HCT116 (cell line): Measurements from ENCODE around the gene ZPBP. TPM values are rescaled to one million over a fixed set of nuclear protein-coding genes. Genes with fewer than 3 reads are reported as not detected.
"Not testable (repeated sequence)": the region's sequence is repeated elsewhere in the genome, so short reads cannot be mapped to it uniquely, and the experiment has no call there.

Source experiments
- ATAC-seq: fragments of 200-7000 bp; cut with Tn5 transposase; 2 replicates; pipeline ENCODE4 v1.9.1; 2020; ENCODE audit warnings: mild to moderate bottlenecking, moderate library complexity
- BruUV-seq: library from RNA; stranded (reverse); fragments of 400-500 nt; replicated peaks from 2 replicates; lab custom pipeline; 2021; lab: Mats Ljungman, UMichigan
- CTCF ChIA-PET: fragments of 300-600 bp; sonication (Branson Sonifier 250); formaldehyde crosslinking; loops from one replicate; lab custom pipeline; 2021; ENCODE audit warnings: antibody characterized with exemption; lab: Charles Lee
- POLR2A ChIA-PET: fragments of 300-600, 350-600 bp; sonication (Branson Sonifier 250); formaldehyde crosslinking; loops from one replicate; lab custom pipeline; 2021; ENCODE audit warnings: antibody characterized with exemption; lab: Charles Lee
- RAD21 ChIA-PET, 2 experiments: fragments of 300-600 bp; sonication (Branson Sonifier 250); formaldehyde crosslinking; loops; one replicate each; lab custom pipeline; 2023; ENCODE audit warnings: low total read pairs in 2 of 2; ENCODE audit not compliant: uncharacterized antibody in 2 of 2, unreplicated experiment in 2 of 2, low non-redundant PET in 1 of 2; lab: Charles Lee
- DNase-seq: peaks from one replicate; pipeline ENCODE4 v3.0.0-alpha.2; 2010; ENCODE audit warnings: low read depth, low spot score
- H2AFZ ChIP-seq: fragments of 200-600 bp; shearing (Covaris generic), sonication (generic); 2 replicates; pipeline ENCODE4 v1.6.1; 2017; ENCODE audit warnings: low read depth, mixed run types, mixed read lengths, antibody characterized with exemption, low read length; ENCODE audit not compliant: poor library complexity, severe bottlenecking
- H3K27ac ChIP-seq: 2 replicates; pipeline ENCODE4 v1.5.1; 2012; ENCODE audit warnings: low read depth, low read length
- H3K27me3 ChIP-seq: fragments of 200-600 bp; sonication (generic); 2 replicates; pipeline ENCODE4 v1.6.1; 2016; ENCODE audit warnings: mixed run types, low read length, mixed read lengths; ENCODE audit not compliant: insufficient read depth
- H3K36me3 ChIP-seq, 2 experiments: fragments of 200-500 bp in 1 of 2; fragments of 200-600 bp in 1 of 2; sonication (Bioruptor generic) in 1 of 2; sonication (generic) in 1 of 2; 2 replicates each; pipeline versions ENCODE4 v1.5.1 to v1.6.1; 2014 to 2016; ENCODE audit warnings: low read length in 2 of 2, inconsistent platforms in 1 of 2, mixed read lengths in 1 of 2, mixed run types in 1 of 2; ENCODE audit not compliant: insufficient read depth in 2 of 2, control insufficient read depth in 1 of 2
- H3K4me1 ChIP-seq, 2 experiments: fragments of 200-600 bp in 1 of 2; sonication (generic) in 1 of 2; 2 replicates each; pipeline versions ENCODE4 v1.5.1 to v1.6.1; 2012 to 2017; ENCODE audit warnings: low read length in 2 of 2, inconsistent platforms in 1 of 2, mild to moderate bottlenecking in 1 of 2, mixed read lengths in 1 of 2, mixed run types in 1 of 2, moderate library complexity in 1 of 2; ENCODE audit not compliant: insufficient read depth in 2 of 2, control insufficient read depth in 1 of 2
- H3K4me2 ChIP-seq: fragments of 200-600 bp; sonication (generic); 2 replicates; pipeline ENCODE4 v1.6.1; 2017; ENCODE audit warnings: mixed run types, low read length, mixed read lengths
- H3K4me3 ChIP-seq, 2 experiments: fragments of 200-600 bp in 1 of 2; sonication (generic) in 1 of 2; replicated peaks in 1 of 2; 2 replicates each; pipeline ENCODE4 v1.5.1; 2011 to 2016; ENCODE audit warnings: low read length in 2 of 2, control low read depth in 1 of 2, low read depth in 1 of 2, mild to moderate bottlenecking in 1 of 2, mixed read lengths in 1 of 2, mixed run types in 1 of 2
- H3K79me2 ChIP-seq: fragments of 200-600 bp; sonication (generic); 2 replicates; pipeline ENCODE4 v1.6.1; 2017; ENCODE audit warnings: mild to moderate bottlenecking, mixed run types, low read length, moderate library complexity, mixed read lengths; ENCODE audit not compliant: insufficient read depth
- H3K9ac ChIP-seq: fragments of 200-600 bp; sonication (generic); 2 replicates; pipeline ENCODE4 v1.6.1; 2016; ENCODE audit warnings: low read length, mixed read lengths
- H3K9me2 ChIP-seq: fragments of 200-600 bp; sonication (generic), shearing (Covaris generic); 2 replicates; pipeline ENCODE4 v1.6.1; 2017; ENCODE audit warnings: mixed run types, mild to moderate bottlenecking, moderate library complexity; ENCODE audit not compliant: insufficient read depth
- H3K9me3 ChIP-seq, 2 experiments: fragments of 200-500 bp in 1 of 2; fragments of 200-600 bp in 1 of 2; sonication (Bioruptor generic) in 1 of 2; sonication (generic) in 1 of 2; 2 replicates each; pipeline ENCODE4 v1.6.1; 2014 to 2017; ENCODE audit warnings: low read length in 2 of 2, mixed read lengths in 2 of 2, inconsistent platforms in 1 of 2, low read depth in 1 of 2, mild to moderate bottlenecking in 1 of 2, mixed run types in 1 of 2, moderate library complexity in 1 of 2; ENCODE audit not compliant: control insufficient read depth in 1 of 2, insufficient read depth in 1 of 2
- H4K20me1 ChIP-seq: fragments of 200-600 bp; sonication (generic), shearing (Covaris generic); 2 replicates; pipeline ENCODE4 v1.6.1; 2017; ENCODE audit warnings: mixed run types, mild to moderate bottlenecking, moderate library complexity; ENCODE audit not compliant: insufficient read depth
- CBX3 ChIP-seq: IDR thresholded peaks from 2 replicates; pipeline ENCODE4 v1.6.1; 2012; ENCODE audit warnings: low read depth
- CEBPB ChIP-seq: IDR thresholded peaks from 2 replicates; pipeline ENCODE4 v1.6.1; 2012; ENCODE audit warnings: low read depth
- EGR1 ChIP-seq: IDR thresholded peaks from 2 replicates; pipeline ENCODE4 v1.6.1; 2012; ENCODE audit warnings: low read depth
- ELF1 ChIP-seq: IDR thresholded peaks from 2 replicates; pipeline ENCODE4 v1.6.1; 2012; ENCODE audit warnings: low read depth, borderline replicate concordance
- EZH2 ChIP-seq: fragments of 200-600 bp; sonication (generic); IDR thresholded peaks from 2 replicates; pipeline ENCODE4 v1.6.1; 2017; ENCODE audit warnings: antibody characterized with exemption, mixed run types
- EZH2phosphoT487 ChIP-seq: fragments of 200-600 bp; IDR thresholded peaks from 2 replicates; pipeline ENCODE4 v1.6.1; 2018; ENCODE audit warnings: antibody characterized with exemption, borderline replicate concordance
- JUND ChIP-seq: IDR thresholded peaks from 2 replicates; pipeline ENCODE4 v1.6.1; 2012
- POLR2A ChIP-seq: IDR thresholded peaks from 2 replicates; pipeline ENCODE4 v1.7.0; 2011; ENCODE audit warnings: borderline replicate concordance; ENCODE audit not compliant: insufficient read depth, insufficient read length; ENCODE audit errors: extremely low read depth
- POLR2AphosphoS5 ChIP-seq: IDR thresholded peaks from 2 replicates; pipeline ENCODE4 v1.6.1; 2011; ENCODE audit warnings: mild to moderate bottlenecking, low read depth, low read length, moderate library complexity
- RAD21 ChIP-seq: IDR thresholded peaks from 2 replicates; pipeline ENCODE4 v1.6.1; 2012; ENCODE audit warnings: low read depth, mild to moderate bottlenecking
- SP1 ChIP-seq: IDR thresholded peaks from 2 replicates; pipeline ENCODE4 v1.6.1; 2012; ENCODE audit warnings: low read depth
- TCF7L2 ChIP-seq: IDR thresholded peaks from 2 replicates; pipeline ENCODE4 v1.7.0; 2011; ENCODE audit warnings: borderline replicate concordance, inconsistent platforms; ENCODE audit not compliant: insufficient read depth, insufficient read length; ENCODE audit errors: extremely low read depth
- YY1 ChIP-seq: IDR thresholded peaks from 2 replicates; pipeline ENCODE4 v1.6.1; 2011; ENCODE audit warnings: low read length, low read depth, moderate library complexity, mild to moderate bottlenecking; ENCODE audit not compliant: insufficient replicate concordance; ENCODE audit errors: extremely low read depth
- intact Hi-C: fragments of 100-400 bp; cut with micrococcal nuclease; formaldehyde crosslinking; loops from 2 replicates; pipeline ENCODE4 v1.10.0; 2022
- total RNA-seq: library from RNA; stranded (reverse); gene quantifications from one replicate; pipeline ENCODE4 v1.2.1, GENCODE V29; 2021; ENCODE audit not compliant: unreplicated experiment
- TF ChIP-seq, protein P1 (sequence below): IDR thresholded peaks from 2 replicates; pipeline ENCODE4 v1.6.1; 2011; ENCODE audit warnings: mild to moderate bottlenecking, low read length, moderate library complexity; ENCODE audit not compliant: insufficient replicate concordance; ENCODE audit errors: extremely low read depth
- TF ChIP-seq, protein P2 (sequence below), 3 experiments: fragments of 200-600 bp in 1 of 3; sonication (generic) in 1 of 3; IDR thresholded peaks in 2 of 3; conservative IDR thresholded peaks in 1 of 3; 2 replicates each; pipeline ENCODE4 v1.5.1; 2012 to 2017; ENCODE audit warnings: low read depth in 2 of 3, low read length in 2 of 3, antibody characterized with exemption in 1 of 3, borderline replicate concordance in 1 of 3, control low read depth in 1 of 3, mild to moderate bottlenecking in 1 of 3, mixed read lengths in 1 of 3, mixed run types in 1 of 3, moderate library complexity in 1 of 3; ENCODE audit not compliant: insufficient read depth in 1 of 3
- TF ChIP-seq, protein P3 (sequence below): IDR thresholded peaks from 2 replicates; pipeline ENCODE4 v1.6.1; 2012

Gene ZPBP
- total RNA-seq, 1 experiment from 2014 or later, result not detected

DNA sequence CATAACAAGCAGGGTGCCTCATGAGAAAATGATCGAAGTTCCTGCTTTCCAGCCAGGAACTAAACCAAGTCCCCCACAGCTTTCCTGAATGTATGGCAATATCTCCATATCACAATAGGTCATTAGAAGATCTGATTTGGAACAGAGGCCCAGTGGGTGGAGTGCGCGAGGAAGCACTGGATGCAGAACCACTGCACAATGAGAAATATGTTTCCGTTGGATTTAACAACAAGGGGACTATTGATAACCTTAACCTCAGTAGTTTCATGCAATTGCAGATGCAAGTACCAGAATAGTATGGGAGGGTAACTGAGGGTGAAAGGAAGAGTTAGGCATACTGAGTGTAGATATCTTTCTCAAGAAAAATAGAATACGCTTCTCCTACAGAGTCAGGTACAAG is 45.3 kb downstream of the ZPBP start:
- ChIA-PET CTCF (no interaction called here), RAD21 (no interaction called here), POLR2A (no interaction called here)
- TF ChIP-seq CEBPB, result no peak
- TF ChIP-seq TCF7L2, result no peak
- TF ChIP-seq YY1, result no peak
- TF ChIP-seq, protein P1, sequence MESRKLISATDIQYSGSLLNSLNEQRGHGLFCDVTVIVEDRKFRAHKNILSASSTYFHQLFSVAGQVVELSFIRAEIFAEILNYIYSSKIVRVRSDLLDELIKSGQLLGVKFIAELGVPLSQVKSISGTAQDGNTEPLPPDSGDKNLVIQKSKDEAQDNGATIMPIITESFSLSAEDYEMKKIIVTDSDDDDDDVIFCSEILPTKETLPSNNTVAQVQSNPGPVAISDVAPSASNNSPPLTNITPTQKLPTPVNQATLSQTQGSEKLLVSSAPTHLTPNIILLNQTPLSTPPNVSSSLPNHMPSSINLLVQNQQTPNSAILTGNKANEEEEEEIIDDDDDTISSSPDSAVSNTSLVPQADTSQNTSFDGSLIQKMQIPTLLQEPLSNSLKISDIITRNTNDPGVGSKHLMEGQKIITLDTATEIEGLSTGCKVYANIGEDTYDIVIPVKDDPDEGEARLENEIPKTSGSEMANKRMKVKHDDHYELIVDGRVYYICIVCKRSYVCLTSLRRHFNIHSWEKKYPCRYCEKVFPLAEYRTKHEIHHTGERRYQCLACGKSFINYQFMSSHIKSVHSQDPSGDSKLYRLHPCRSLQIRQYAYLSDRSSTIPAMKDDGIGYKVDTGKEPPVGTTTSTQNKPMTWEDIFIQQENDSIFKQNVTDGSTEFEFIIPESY, result no peak
- TF ChIP-seq EZH2phosphoT487, result no peak
- TF ChIP-seq, protein P2, sequence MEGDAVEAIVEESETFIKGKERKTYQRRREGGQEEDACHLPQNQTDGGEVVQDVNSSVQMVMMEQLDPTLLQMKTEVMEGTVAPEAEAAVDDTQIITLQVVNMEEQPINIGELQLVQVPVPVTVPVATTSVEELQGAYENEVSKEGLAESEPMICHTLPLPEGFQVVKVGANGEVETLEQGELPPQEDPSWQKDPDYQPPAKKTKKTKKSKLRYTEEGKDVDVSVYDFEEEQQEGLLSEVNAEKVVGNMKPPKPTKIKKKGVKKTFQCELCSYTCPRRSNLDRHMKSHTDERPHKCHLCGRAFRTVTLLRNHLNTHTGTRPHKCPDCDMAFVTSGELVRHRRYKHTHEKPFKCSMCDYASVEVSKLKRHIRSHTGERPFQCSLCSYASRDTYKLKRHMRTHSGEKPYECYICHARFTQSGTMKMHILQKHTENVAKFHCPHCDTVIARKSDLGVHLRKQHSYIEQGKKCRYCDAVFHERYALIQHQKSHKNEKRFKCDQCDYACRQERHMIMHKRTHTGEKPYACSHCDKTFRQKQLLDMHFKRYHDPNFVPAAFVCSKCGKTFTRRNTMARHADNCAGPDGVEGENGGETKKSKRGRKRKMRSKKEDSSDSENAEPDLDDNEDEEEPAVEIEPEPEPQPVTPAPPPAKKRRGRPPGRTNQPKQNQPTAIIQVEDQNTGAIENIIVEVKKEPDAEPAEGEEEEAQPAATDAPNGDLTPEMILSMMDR (IDR thresholded peaks at IDR 0.05 in 2 of 3, conservative IDR thresholded peaks at IDR 0.05 in 1 of 3; ENCODE audit: borderline replicate concordance in 1 of 3, insufficient read depth in 1 of 3, low read depth in 2 of 3, low read length in 2 of 3), result no peak
- no peak for TF ChIP-seq EGR1
- TF ChIP-seq SP1, result no peak
- TF ChIP-seq, protein P3, sequence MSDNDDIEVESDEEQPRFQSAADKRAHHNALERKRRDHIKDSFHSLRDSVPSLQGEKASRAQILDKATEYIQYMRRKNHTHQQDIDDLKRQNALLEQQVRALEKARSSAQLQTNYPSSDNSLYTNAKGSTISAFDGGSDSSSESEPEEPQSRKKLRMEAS, result no peak
- no peak for TF ChIP-seq JUND
- TF ChIP-seq CBX3, result no peak
- no peak for TF ChIP-seq POLR2AphosphoS5
- no peak for TF ChIP-seq POLR2A
- TF ChIP-seq EZH2, result no peak
- no peak for TF ChIP-seq RAD21
- no peak for TF ChIP-seq ELF1
- H3K36me3 ChIP-seq, result no peaks in the 10 kb centered on the region
- H2AFZ ChIP-seq, result no peak overlapping the region
- intact Hi-C loops, result no loop called here
- H3K4me3 ChIP-seq, result no peak overlapping the region
- no TSS peak for BruUV-seq
- DNase-seq (no peak), ATAC-seq (no peak)
- H4K20me1 ChIP-seq, result no peaks in the 10 kb centered on the region
- no peaks in the 10 kb centered on the region for H3K4me1 ChIP-seq
- H3K9me2 ChIP-seq, result no peaks in the 10 kb centered on the region
- no peak overlapping the region for H3K27ac ChIP-seq
- H3K27me3 ChIP-seq, result no peaks in the 10 kb centered on the region
- no peak overlapping the region for H3K9ac ChIP-seq
- no peaks in the 10 kb centered on the region for H3K79me2 ChIP-seq
- no peaks in the 10 kb centered on the region for H3K9me3 ChIP-seq
- H3K4me2 ChIP-seq, result no peak overlapping the region

DNA sequence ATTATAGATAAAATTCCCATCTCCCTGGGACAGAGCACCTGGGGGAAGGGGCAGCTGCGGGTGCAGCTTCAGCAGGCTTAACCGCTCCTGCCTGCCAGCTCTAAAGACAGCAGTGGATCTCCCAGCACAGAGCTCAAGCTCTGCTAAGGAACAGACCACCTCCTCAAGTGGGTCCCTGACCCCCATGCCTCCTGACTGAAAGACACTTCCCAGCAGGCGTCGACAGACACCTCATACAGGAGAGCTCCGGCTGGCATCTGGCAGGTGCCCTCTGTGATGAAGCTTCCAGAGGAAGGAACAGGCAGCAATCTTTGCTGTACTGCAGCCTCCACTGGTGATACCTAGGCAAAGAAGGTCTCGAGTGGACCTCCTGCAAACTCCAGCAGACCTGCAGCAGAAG is 51.9 kb downstream of the ZPBP start:
- H4K20me1 ChIP-seq, CTCF ChIA-PET, H3K36me3 ChIP-seq, H3K9me2 ChIP-seq, POLR2A ChIA-PET, H3K9ac ChIP-seq, RAD21 ChIA-PET, DNase-seq, H3K4me3 ChIP-seq, H3K79me2 ChIP-seq, H3K27ac ChIP-seq, intact Hi-C loops, H3K9me3 ChIP-seq, BruUV-seq, H3K4me2 ChIP-seq, ATAC-seq, H3K4me1 ChIP-seq, H2AFZ ChIP-seq, H3K27me3 ChIP-seq: not testable (repeated sequence)
